GM23338 (cell line): Measurements from ENCODE around the gene FASN. TPM values are rescaled to one million over a fixed set of nuclear protein-coding genes. Genes with fewer than 3 reads are reported as not detected.

Experiments
- ATAC-seq: fragments of 200-7000 bp; cut with Tn5 transposase; 3 replicates; pipeline ENCODE4 v1.9.1; 2020
- DNase-seq: peaks from one replicate; pipeline ENCODE4 v3.0.0-alpha.2; 2015; ENCODE audit warnings: low spot score
- H2AFZ ChIP-seq: fragments of 200-600 bp; sonication (generic); 2 replicates; pipeline ENCODE4 v1.8.0; 2016; ENCODE audit warnings: antibody characterized with exemption, mild to moderate bottlenecking, moderate library complexity
- H3F3A ChIP-seq: fragments of 200-600 bp; sonication (generic); replicated peaks from 2 replicates; pipeline ENCODE4 v1.8.0; 2017; ENCODE audit warnings: antibody characterized with exemption, mixed run types, low read depth
- H3K27ac ChIP-seq: fragments of 200-600 bp; sonication (generic); 2 replicates; pipeline ENCODE4 v1.6.1; 2016; ENCODE audit warnings: low read depth
- H3K27me3 ChIP-seq: fragments of 200-600 bp; sonication (generic); 2 replicates; pipeline ENCODE4 v1.8.0; 2016; ENCODE audit warnings: mild to moderate bottlenecking, mixed run types, moderate library complexity; ENCODE audit not compliant: insufficient read depth
- H3K36me3 ChIP-seq: fragments of 200-600 bp; sonication (generic); 2 replicates; pipeline ENCODE4 v1.8.0; 2016; ENCODE audit warnings: mild to moderate bottlenecking; ENCODE audit not compliant: insufficient read depth
- H3K4me1 ChIP-seq: fragments of 200-600 bp; sonication (generic); 2 replicates; pipeline ENCODE4 v1.8.0; 2016; ENCODE audit warnings: mild to moderate bottlenecking, moderate library complexity; ENCODE audit not compliant: insufficient read depth
- H3K4me2 ChIP-seq: fragments of 200-600 bp; sonication (generic); 2 replicates; pipeline ENCODE4 v1.7.1; 2017; ENCODE audit warnings: mixed run types
- H3K4me3 ChIP-seq: fragments of 200-600 bp; sonication (generic); 2 replicates; pipeline ENCODE4 v1.6.1; 2016; ENCODE audit warnings: mixed run types
- H3K79me2 ChIP-seq: fragments of 200-600 bp; sonication (generic); replicated peaks from 2 replicates; pipeline ENCODE4 v1.8.0; 2017; ENCODE audit warnings: mild to moderate bottlenecking; ENCODE audit not compliant: insufficient read depth
- H3K9me2 ChIP-seq: fragments of 200-600 bp; sonication (generic); 2 replicates; pipeline ENCODE4 v1.8.0; 2017; ENCODE audit not compliant: insufficient read depth
- H4K20me1 ChIP-seq: fragments of 200-600 bp; sonication (generic); replicated peaks from 2 replicates; pipeline ENCODE4 v1.8.0; 2017; ENCODE audit warnings: mild to moderate bottlenecking; ENCODE audit not compliant: insufficient read depth
- H3K27ac Mint-ChIP-seq: 2 replicates; pipeline ENCODE4 v1.8.0; 2020; ENCODE audit warnings: inconsistent platforms, mild to moderate bottlenecking, moderate library complexity, mixed read lengths
- H3K27me3 Mint-ChIP-seq: 3 replicates; pipeline ENCODE4 v1.8.0; 2022; ENCODE audit warnings: low read depth, mild to moderate bottlenecking, moderate library complexity, mixed read lengths, inconsistent platforms; ENCODE audit not compliant: insufficient read depth, poor library complexity
- H3K36me3 Mint-ChIP-seq: 3 replicates; pipeline ENCODE4 v1.8.0; 2021; ENCODE audit warnings: low read depth, mild to moderate bottlenecking, inconsistent platforms, moderate library complexity, mixed read lengths
- H3K4me1 Mint-ChIP-seq: 3 replicates; pipeline ENCODE4 v1.8.0; 2020; ENCODE audit warnings: mild to moderate bottlenecking, inconsistent platforms, mixed read lengths
- H3K4me3 Mint-ChIP-seq: 3 replicates; pipeline ENCODE4 v1.8.0; 2021; ENCODE audit warnings: moderate library complexity, mild to moderate bottlenecking, inconsistent platforms, mixed read lengths
- H3K9me3 Mint-ChIP-seq: 3 replicates; pipeline ENCODE4 v1.8.0; 2020; ENCODE audit warnings: moderate library complexity, mild to moderate bottlenecking, inconsistent platforms, mixed read lengths
- CREB1 ChIP-seq: fragments of 250-450 bp; sonication (Bioruptor Pico); IDR thresholded peaks from 2 replicates; pipeline ENCODE4 v1.5.0; 2020; ENCODE audit warnings: low read depth, mild to moderate bottlenecking, moderate library complexity
- CTCF ChIP-seq, 2 experiments: fragments of 200-600 bp in 1 of 2; sonication (generic) in 1 of 2; conservative IDR thresholded peaks; 2 replicates each; pipeline versions ENCODE4 v1.5.1 to v1.6.1; 2016 to 2017; ENCODE audit warnings: antibody characterized with exemption in 2 of 2, low read depth in 2 of 2, mild to moderate bottlenecking in 2 of 2, moderate library complexity in 1 of 2
- ETS1 ChIP-seq: IDR thresholded peaks from 2 replicates; pipeline ENCODE4 v1.6.1; 2016; ENCODE audit warnings: antibody characterized with exemption
- EZH2 ChIP-seq: fragments of 200-600 bp; sonication (generic); IDR thresholded peaks from one replicate; pipeline ENCODE4 v1.8.0; 2017; ENCODE audit warnings: antibody characterized with exemption, mild to moderate bottlenecking, low read depth; ENCODE audit not compliant: unreplicated experiment
- EZH2phosphoT487 ChIP-seq: fragments of 200-600 bp; sonication (generic); IDR thresholded peaks from one replicate; pipeline ENCODE4 v1.8.1; 2018; ENCODE audit warnings: antibody characterized with exemption; ENCODE audit not compliant: unreplicated experiment
- JUNB ChIP-seq: IDR thresholded peaks from one replicate; pipeline ENCODE4 v1.6.1; 2016; ENCODE audit warnings: antibody characterized with exemption; ENCODE audit not compliant: unreplicated experiment
- NANOG ChIP-seq: IDR thresholded peaks from 2 replicates; pipeline ENCODE4 v1.6.1; 2016; ENCODE audit warnings: antibody characterized with exemption, borderline replicate concordance
- POLR2AphosphoS5 ChIP-seq: IDR thresholded peaks from 2 replicates; pipeline ENCODE4 v1.6.1; 2016; ENCODE audit warnings: antibody characterized with exemption, low read depth
- REST ChIP-seq: IDR thresholded peaks from one replicate; pipeline ENCODE4 v1.6.1; 2018; ENCODE audit warnings: antibody characterized with exemption; ENCODE audit not compliant: unreplicated experiment
- STAT1 ChIP-seq: IDR thresholded peaks from one replicate; pipeline ENCODE4 v1.6.1; 2016; ENCODE audit warnings: antibody characterized with exemption; ENCODE audit not compliant: unreplicated experiment
- ZNF114 ChIP-seq: fragments of 250-450 bp; sonication (Bioruptor Pico); IDR thresholded peaks from 2 replicates; pipeline ENCODE4 v1.5.0; 2020; ENCODE audit warnings: mild to moderate bottlenecking, moderate library complexity
- ZNF331 ChIP-seq: fragments of 250-450 bp; sonication (Bioruptor Pico); IDR thresholded peaks from 2 replicates; pipeline ENCODE4 v1.5.0; 2020; ENCODE audit warnings: low read depth, mild to moderate bottlenecking, moderate library complexity
- ZNF462 ChIP-seq: fragments of 250-450 bp; sonication (Bioruptor Pico); IDR thresholded peaks from 2 replicates; pipeline ENCODE4 v1.5.0; 2020; ENCODE audit warnings: mild to moderate bottlenecking, moderate library complexity
- polyA plus RNA-seq: library from polyadenylated mRNA; unstranded; fragments of >200 nt; fragmentation: Nextera tagmentation; extraction: Ambion mirVana; gene quantifications from 2 replicates; pipeline ENCODE4 v1.2.1, GENCODE V29; 2016
- total RNA-seq: library from RNA; depleted of rRNA; stranded (reverse); fragments of >200 nt; shearing (Covaris generic); gene quantifications from 2 replicates; pipeline ENCODE4 v1.2.3, GENCODE V29; 2014

Gene FASN
- total and polyA plus RNA-seq, 2 experiments from 2014 or later = 120 to 849 TPM

GRCh38 chr17:82114447-82114846 is 16.4 kb upstream of the FASN start:
- no peaks in the 10 kb centered on the region; the same call in 1 of the 2 replicates for H4K20me1 ChIP-seq
- no peak for ATAC-seq
- no peaks in the 10 kb centered on the region for H3K79me2 ChIP-seq
- no peak overlapping the region for H3K4me3 Mint-ChIP-seq
- H3K36me3 ChIP-seq = no peaks in the 10 kb centered on the region
- peaks cover 20% of the 10 kb centered on the region for H3K4me1 Mint-ChIP-seq
- H3K9me2 ChIP-seq = no peaks in the 10 kb centered on the region
- H2AFZ ChIP-seq = no peak overlapping the region
- TF ChIP-seq EZH2phosphoT487 (no peak), STAT1 (no peak), EZH2 (no peak), ZNF462 (CRISPR knock-in tag) (no peak), NANOG (no peak), ZNF114 (CRISPR knock-in tag) (no peak), JUNB (no peak), CREB1 (CRISPR knock-in tag) (no peak), ETS1 (no peak), POLR2AphosphoS5 (no peak), CTCF (conservative IDR thresholded peaks at IDR 0.05; ENCODE audit: low read depth in 2 of 2) (no peak), REST (no peak), ZNF331 (no peak)
- no peak overlapping the region for H3K27ac Mint-ChIP-seq
- no peak overlapping the region for H3K4me3 ChIP-seq
- no peaks in the 10 kb centered on the region; the same call in 2 of the 3 replicates for H3K36me3 Mint-ChIP-seq
- DNase-seq = no peak
- H3K4me1 ChIP-seq = no peaks in the 10 kb centered on the region
- H3K27ac ChIP-seq = no peak overlapping the region
- no peaks in the 10 kb centered on the region for H3F3A ChIP-seq
- H3K27me3 ChIP-seq = no peaks in the 10 kb centered on the region
- H3K27me3 Mint-ChIP-seq = peaks cover 15% of the 10 kb centered on the region
- no peak overlapping the region for H3K4me2 ChIP-seq
- no peaks in the 10 kb centered on the region for H3K9me3 Mint-ChIP-seq
